GM12878 (cell line): ENCODE results near the gene GNAI2.

Experiments
- BRCA1 ChIP-seq: IDR thresholded peaks from 2 replicates; pipeline ENCODE4 v1.6.1; 2011; ENCODE audit warnings: low read depth, low read length, improper control_type of control experiment
- CBFB ChIP-seq: IDR thresholded peaks from 2 replicates; pipeline ENCODE4 v1.6.1; 2016; ENCODE audit warnings: antibody characterized with exemption, low read depth
- CBX5 ChIP-seq: sonication (generic); IDR thresholded peaks from 2 replicates; pipeline ENCODE4 v1.6.1; 2016; ENCODE audit warnings: low read depth, moderate library complexity, mild to moderate bottlenecking, inconsistent platforms
- CHD4 ChIP-seq: fragments of 200-600 bp; sonication (generic); IDR thresholded peaks from 2 replicates; pipeline ENCODE4 v1.6.1; 2016; ENCODE audit warnings: mild to moderate bottlenecking
- CTCF ChIP-seq, 3 experiments: IDR thresholded peaks in 2 of 3; conservative IDR thresholded peaks in 1 of 3; 2 replicates each; pipeline ENCODE4 v1.5.1; 2011; ENCODE audit warnings: low read depth in 3 of 3, low read length in 3 of 3, mild to moderate bottlenecking in 3 of 3, control low read depth in 2 of 3, moderate library complexity in 2 of 3, inconsistent platforms in 1 of 3, mixed read lengths in 1 of 3; ENCODE audit not compliant: control insufficient read depth in 2 of 3, insufficient read depth in 1 of 3; ENCODE audit errors: extremely low read depth in 1 of 3
- JUNB ChIP-seq: IDR thresholded peaks from 2 replicates; pipeline ENCODE4 v1.6.1; 2016; ENCODE audit warnings: antibody characterized with exemption, mild to moderate bottlenecking
- NR2C2 ChIP-seq: IDR thresholded peaks from 2 replicates; pipeline ENCODE4 v1.6.1; 2011; ENCODE audit warnings: borderline replicate concordance, low read depth; ENCODE audit not compliant: control insufficient read depth, insufficient read length
- NRF1 ChIP-seq: conservative IDR thresholded peaks from 2 replicates; pipeline ENCODE4 v1.6.1; 2011; ENCODE audit warnings: mild to moderate bottlenecking, low read depth, low read length, improper control_type of control experiment
- PAX5 ChIP-seq: IDR thresholded peaks from 2 replicates; pipeline ENCODE4 v1.6.1; 2011; ENCODE audit warnings: low read depth, low read length, borderline replicate concordance
- PKNOX1 ChIP-seq: fragments of 450-650 bp; IDR thresholded peaks from 2 replicates; pipeline ENCODE4 v1.6.1; 2016; ENCODE audit warnings: mild to moderate bottlenecking
- POLR2AphosphoS5 ChIP-seq: IDR thresholded peaks from 2 replicates; pipeline ENCODE4 v1.6.1; 2011; ENCODE audit warnings: mild to moderate bottlenecking, low read length, inconsistent platforms
- ZNF622 ChIP-seq: fragments of 450-650 bp; IDR thresholded peaks from 2 replicates; pipeline ENCODE4 v1.6.1; 2017; ENCODE audit warnings: mild to moderate bottlenecking, inconsistent platforms

- TF ChIP-seq NRF1 (no peak), PAX5 (no peak), CBFB (no peak), NR2C2 (no peak), JUNB (no peak), POLR2AphosphoS5 (no peak), PKNOX1 (no peak), CBX5 (no peak), BRCA1 (no peak), CHD4 (no peak), ZNF622 (no peak), CTCF (IDR thresholded peaks at IDR 0.05 in 2 of 3, conservative IDR thresholded peaks at IDR 0.05 in 1 of 3; ENCODE audit: control insufficient read depth in 2 of 3, extremely low read depth in 1 of 3, insufficient read depth in 1 of 3, low read depth in 3 of 3, low read length in 3 of 3) (no peak)
These were observed 13.9 kb upstream of the GNAI2 start for GRCh38 chr3:50222169-50222528.
